Hepatocyte (in vitro differentiated cells): Measurements from ENCODE around the gene S100A7A. TPM values are rescaled to one million over a fixed set of nuclear protein-coding genes. Genes with fewer than 3 reads are reported as not detected.

Experiments
- DNase-seq: peaks from one replicate; pipeline ENCODE4 v3.0.0-alpha.2; 2016; ENCODE audit warnings: low spot score
- H2AFZ ChIP-seq: fragments of 200-600 bp; sonication (generic); 2 replicates; pipeline ENCODE4 v1.6.0; 2016; ENCODE audit warnings: antibody characterized with exemption, mild to moderate bottlenecking
- H3K27ac ChIP-seq: fragments of 200-600 bp; sonication (generic); 2 replicates; pipeline ENCODE4 v1.5.1; 2016; ENCODE audit warnings: mild to moderate bottlenecking
- H3K27me3 ChIP-seq: fragments of 200-600 bp; sonication (generic); 2 replicates; pipeline ENCODE4 v1.6.1; 2016
- H3K36me3 ChIP-seq: fragments of 200-600 bp; sonication (generic); replicated peaks from 2 replicates; pipeline ENCODE4 v1.5.1; 2016; ENCODE audit warnings: low read depth; ENCODE audit not compliant: insufficient read depth
- H3K4me1 ChIP-seq: fragments of 200-600 bp; sonication (generic); 2 replicates; pipeline ENCODE4 v1.5.1; 2016; ENCODE audit warnings: mild to moderate bottlenecking, moderate library complexity; ENCODE audit not compliant: insufficient read depth
- H3K4me2 ChIP-seq: fragments of 200-600 bp; sonication (generic); 2 replicates; pipeline ENCODE4 v1.6.0; 2016
- H3K4me3 ChIP-seq: fragments of 200-600 bp; sonication (generic); 2 replicates; pipeline ENCODE4 v1.5.1; 2016; ENCODE audit warnings: mild to moderate bottlenecking
- H3K79me2 ChIP-seq: fragments of 200-600 bp; sonication (generic); 2 replicates; pipeline ENCODE4 v1.6.0; 2017; ENCODE audit warnings: mild to moderate bottlenecking
- H3K9me2 ChIP-seq: fragments of 200-600 bp; sonication (generic); replicated peaks from 2 replicates; pipeline ENCODE4 v1.6.0; 2017; ENCODE audit warnings: mild to moderate bottlenecking; ENCODE audit not compliant: insufficient read depth
- H3K9me3 ChIP-seq: fragments of 200-600 bp; sonication (generic); 2 replicates; pipeline ENCODE4 v1.5.1; 2016; ENCODE audit warnings: low read depth, mild to moderate bottlenecking
- H4K20me1 ChIP-seq: fragments of 200-600 bp; sonication (generic); 2 replicates; pipeline ENCODE4 v1.6.0; 2016; ENCODE audit warnings: mild to moderate bottlenecking; ENCODE audit not compliant: insufficient read depth, poor library complexity, severe bottlenecking
- CTCF ChIP-seq: fragments of 200-600 bp; sonication (generic); IDR thresholded peaks from 2 replicates; pipeline ENCODE4 v1.5.1; 2016; ENCODE audit warnings: antibody characterized with exemption, mild to moderate bottlenecking; ENCODE audit not compliant: poor library complexity
- EZH2 ChIP-seq: fragments of 200-600 bp; sonication (generic); IDR thresholded peaks from 2 replicates; pipeline ENCODE4 v1.6.1; 2016; ENCODE audit warnings: antibody characterized with exemption, mild to moderate bottlenecking, borderline replicate concordance
- EZH2phosphoT487 ChIP-seq: fragments of 200-600 bp; sonication (generic); IDR thresholded peaks from one replicate; pipeline ENCODE4 v1.6.1; 2018; ENCODE audit warnings: antibody characterized with exemption, mild to moderate bottlenecking, low read depth, moderate library complexity; ENCODE audit not compliant: unreplicated experiment, severe bottlenecking
- WGBS: methylation state at CpG from one replicate; pipeline ENCODE4 v1.1.6; 2016; ENCODE audit warnings: low lambda C conversion rate; ENCODE audit errors: missing lambda C conversion rate; 5-methylcytosine and 5-hydroxymethylcytosine counted together
- polyA plus RNA-seq: library from polyadenylated mRNA; unstranded; fragments of >200 nt; fragmentation: Nextera tagmentation; extraction: Ambion mirVana; gene quantifications from 2 replicates; pipeline ENCODE4 v1.2.1, GENCODE V29; 2016
- total RNA-seq: library from RNA; depleted of rRNA; stranded (reverse); fragments of >200 nt; gene quantifications from 2 replicates; pipeline ENCODE4 v1.2.3, GENCODE V29; 2014

The S100A7A gene
- total and polyA plus RNA-seq, 2 experiments from 2014 or later = not detected

- H4K20me1 ChIP-seq = no peaks in the 10 kb centered on the region
- H3K4me1 ChIP-seq = no peaks in the 10 kb centered on the region
- no peak overlapping the region for H2AFZ ChIP-seq
- no peaks in the 10 kb centered on the region for H3K36me3 ChIP-seq
- no peak overlapping the region for H3K4me2 ChIP-seq
- 87% methylated on average over 17 of the region's 17 CpGs for WGBS
- H3K9me2 ChIP-seq = no peaks in the 10 kb centered on the region
- no peaks in the 10 kb centered on the region for H3K27me3 ChIP-seq
- no peak for DNase-seq
- H3K9me3 ChIP-seq = no peaks in the 10 kb centered on the region
- no peaks in the 10 kb centered on the region for H3K79me2 ChIP-seq
- TF ChIP-seq CTCF = no peak
- no peak for TF ChIP-seq EZH2
- TF ChIP-seq EZH2phosphoT487 = no peak
- no peak overlapping the region for H3K27ac ChIP-seq
- no peak overlapping the region for H3K4me3 ChIP-seq
Measured at GRCh38 chr1:153431002-153431401, 14.7 kb downstream of the S100A7A start.

DNA sequence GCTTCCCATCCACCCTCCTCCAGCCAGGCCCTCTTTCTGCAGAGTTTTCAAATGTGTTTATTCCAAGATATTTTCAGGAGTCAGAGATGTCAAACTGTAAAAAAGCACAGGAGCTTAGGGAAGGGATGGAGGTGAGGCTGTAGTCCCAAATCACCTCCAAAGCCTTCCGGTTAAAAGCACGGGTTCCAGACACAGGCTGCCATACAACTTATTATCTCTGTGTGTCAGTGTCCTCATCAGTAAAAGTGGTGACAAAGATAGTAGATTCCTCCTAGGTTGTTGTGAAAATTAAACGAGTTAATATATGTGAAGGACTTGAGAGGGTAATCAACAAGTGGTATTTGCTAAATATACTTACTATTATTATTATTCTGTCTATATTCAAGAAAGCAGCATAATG, 15.1 kb downstream of the S100A7A start:
- H3K27me3 ChIP-seq = no peaks in the 10 kb centered on the region
- 82% methylated on average over 3 of the region's 3 CpGs for WGBS
- TF ChIP-seq CTCF (no peak), EZH2phosphoT487 (no peak), EZH2 (no peak)

GRCh38 chr1:153431928-153432327, 15.6 kb downstream of the S100A7A start:
- H3K36me3 ChIP-seq = no peaks in the 10 kb centered on the region
- no peak for DNase-seq
- H3K9me2 ChIP-seq = no peaks in the 10 kb centered on the region
- H3K79me2 ChIP-seq = no peaks in the 10 kb centered on the region
- H3K4me3 ChIP-seq = no peak overlapping the region
- H3K9me3 ChIP-seq = no peaks in the 10 kb centered on the region
- no peak overlapping the region for H3K27ac ChIP-seq
- H3K27me3 ChIP-seq = no peaks in the 10 kb centered on the region
- no peaks in the 10 kb centered on the region for H3K4me1 ChIP-seq
- H4K20me1 ChIP-seq = no peaks in the 10 kb centered on the region
- H2AFZ ChIP-seq = no peak overlapping the region
- 55% methylated on average over 4 of the region's 4 CpGs for whole genome bisulfite sequencing
- no peak overlapping the region for H3K4me2 ChIP-seq
- TF ChIP-seq EZH2phosphoT487 (no peak), CTCF (no peak), EZH2 (no peak)

More for the DNA sequence above, 15.1 kb downstream of the S100A7A start:
- Histone ChIP-seq H3K4me2 (no peak overlapping the region), H3K9me2 (no peaks in the 10 kb centered on the region), H3K9me3 (no peaks in the 10 kb centered on the region), H3K4me1 (no peaks in the 10 kb centered on the region), H3K79me2 (no peaks in the 10 kb centered on the region), H2AFZ (no peak overlapping the region), H3K36me3 (no peaks in the 10 kb centered on the region), H3K27ac (no peak overlapping the region), H4K20me1 (no peaks in the 10 kb centered on the region), H3K4me3 (no peak overlapping the region)
- DNase-seq = no peak
